GM23248 (cell line): ENCODE results near the gene FAM118B. TPM values are rescaled to one million over a fixed set of nuclear protein-coding genes. Genes with fewer than 3 reads are reported as not detected.

Experiments used
- DNase-seq: peaks from one replicate; pipeline ENCODE4 v3.0.0-alpha.2; 2015
- H2AFZ ChIP-seq: fragments of 200-600 bp; sonication (generic); 2 replicates; pipeline ENCODE4 v1.6.1; 2016; ENCODE audit warnings: antibody characterized with exemption
- H3F3A ChIP-seq: fragments of 200-600 bp; sonication (generic); 2 replicates; pipeline ENCODE4 v1.6.1; 2016; ENCODE audit warnings: mild to moderate bottlenecking, antibody characterized with exemption, mixed run types; ENCODE audit not compliant: insufficient read depth
- H3K27ac ChIP-seq: fragments of 200-600 bp; sonication (generic); 2 replicates; pipeline ENCODE4 v1.5.1; 2016; ENCODE audit warnings: mild to moderate bottlenecking
- H3K27me3 ChIP-seq: fragments of 200-600 bp; sonication (generic); replicated peaks from 2 replicates; pipeline ENCODE4 v1.6.1; 2016; ENCODE audit warnings: mild to moderate bottlenecking; ENCODE audit not compliant: insufficient read depth
- H3K36me3 ChIP-seq: fragments of 200-600 bp; sonication (generic); 2 replicates; pipeline ENCODE4 v1.6.1; 2016; ENCODE audit warnings: low read depth, mild to moderate bottlenecking
- H3K4me1 ChIP-seq: fragments of 200-600 bp; sonication (generic); 2 replicates; pipeline ENCODE4 v1.6.1; 2016; ENCODE audit warnings: mild to moderate bottlenecking; ENCODE audit not compliant: insufficient read depth
- H3K4me2 ChIP-seq: fragments of 200-600 bp; sonication (generic); one replicate; pipeline ENCODE4 v1.6.1; 2016; ENCODE audit warnings: mild to moderate bottlenecking; ENCODE audit not compliant: unreplicated experiment
- H3K4me3 ChIP-seq: fragments of 200-600 bp; sonication (generic); 2 replicates; pipeline ENCODE4 v1.5.1; 2016; ENCODE audit warnings: mild to moderate bottlenecking
- H3K79me2 ChIP-seq: fragments of 200-600 bp; sonication (generic); 2 replicates; pipeline ENCODE4 v1.6.1; 2016; ENCODE audit warnings: mild to moderate bottlenecking; ENCODE audit not compliant: insufficient read depth
- H3K9ac ChIP-seq: fragments of 200-600 bp; sonication (generic); 2 replicates; pipeline ENCODE4 v1.6.1; 2016; ENCODE audit warnings: mild to moderate bottlenecking
- H3K9me2 ChIP-seq: fragments of 200-600 bp; sonication (generic); 2 replicates; pipeline ENCODE4 v1.6.1; 2016; ENCODE audit warnings: mixed run types, mild to moderate bottlenecking, moderate library complexity; ENCODE audit not compliant: insufficient read depth
- H3K9me3 ChIP-seq: fragments of 200-600 bp; sonication (generic); one replicate; pipeline ENCODE4 v1.6.1; 2017; ENCODE audit warnings: low read depth
- H4K20me1 ChIP-seq: fragments of 200-600 bp; sonication (generic); 2 replicates; pipeline ENCODE4 v1.6.0; 2016; ENCODE audit not compliant: insufficient read depth
- EZH2 ChIP-seq: fragments of 200-600 bp; sonication (generic); IDR thresholded peaks from 2 replicates; pipeline ENCODE4 v1.6.1; 2018; ENCODE audit warnings: antibody characterized with exemption, mild to moderate bottlenecking; ENCODE audit not compliant: insufficient read depth, poor library complexity, severe bottlenecking
- EZH2phosphoT487 ChIP-seq: fragments of 200-600 bp; sonication (generic); IDR thresholded peaks from 2 replicates; pipeline ENCODE4 v1.6.1; 2018; ENCODE audit warnings: antibody characterized with exemption, moderate library complexity, mild to moderate bottlenecking, low read depth; ENCODE audit not compliant: insufficient read depth
- WGBS, 2 experiments: methylation state at CpG; one replicate each; pipeline ENCODE4 v1.1.6; 2015 to 2017; ENCODE audit warnings: low lambda C conversion rate in 2 of 2, low coverage in 1 of 2; ENCODE audit errors: missing lambda C conversion rate in 2 of 2; 5-methylcytosine and 5-hydroxymethylcytosine counted together
- in situ Hi-C: fragments of 300-500 bp; cut with MboI; formaldehyde crosslinking; loops from 2 replicates; pipeline ENCODE4 v1.15.0; 2020
- polyA plus RNA-seq: library from polyadenylated mRNA; unstranded; fragments of >200 nt; fragmentation: Nextera tagmentation; extraction: Ambion mirVana; gene quantifications from 2 replicates; pipeline ENCODE4 v1.2.1, GENCODE V29; 2016
- total RNA-seq: library from RNA; depleted of rRNA; stranded (reverse); fragments of >200 nt; shearing (Covaris generic); gene quantifications from 2 replicates; pipeline ENCODE4 v1.2.3, GENCODE V29; 2014

Gene FAM118B
- total and polyA plus RNA-seq, 2 experiments from 2014 or later, result 23.1 to 30.5 TPM

DNA sequence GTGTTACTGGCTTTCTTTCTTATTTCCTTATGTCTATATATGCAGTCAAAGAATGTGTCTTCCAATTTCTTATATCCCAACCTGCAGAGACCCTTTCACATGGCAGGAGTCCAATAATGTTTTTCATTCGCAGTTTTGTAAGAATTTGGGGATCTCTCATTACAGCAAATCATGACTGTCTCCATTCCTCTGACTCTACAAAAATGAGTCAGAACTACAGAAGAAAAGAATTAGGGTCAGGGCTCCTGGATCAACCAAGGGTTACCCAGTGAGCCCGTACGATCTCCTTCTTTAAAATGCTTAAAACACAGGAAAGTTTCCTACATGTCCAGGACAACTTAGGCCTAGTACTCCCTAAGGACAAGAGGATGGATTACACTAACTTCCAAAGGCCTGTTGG lies 42.3 kb upstream of the FAM118B start:
- Histone ChIP-seq H3K9me3 (no peaks in the 10 kb centered on the region), H3K4me1 (peaks cover 18% of the 10 kb centered on the region), H3K79me2 (no peaks in the 10 kb centered on the region), H3K4me3 (no peak overlapping the region), H3F3A (peaks cover 12% of the 10 kb centered on the region), H3K9me2 (no peaks in the 10 kb centered on the region), H4K20me1 (no peaks in the 10 kb centered on the region), H3K36me3 (no peaks in the 10 kb centered on the region), H3K27me3 (no peaks in the 10 kb centered on the region), H3K9ac (no peak overlapping the region), H2AFZ (no peak overlapping the region), H3K4me2 (no peak overlapping the region), H3K27ac (no peak overlapping the region)
- in situ Hi-C loops, result no loop called here
- TF ChIP-seq EZH2, result no peak
- no peak for TF ChIP-seq EZH2phosphoT487
- peak; percentile 61 for DNase-seq
- WGBS, 2 experiments, result 26 to 35% methylated on average over 3 of the region's 3 CpGs

DNA sequence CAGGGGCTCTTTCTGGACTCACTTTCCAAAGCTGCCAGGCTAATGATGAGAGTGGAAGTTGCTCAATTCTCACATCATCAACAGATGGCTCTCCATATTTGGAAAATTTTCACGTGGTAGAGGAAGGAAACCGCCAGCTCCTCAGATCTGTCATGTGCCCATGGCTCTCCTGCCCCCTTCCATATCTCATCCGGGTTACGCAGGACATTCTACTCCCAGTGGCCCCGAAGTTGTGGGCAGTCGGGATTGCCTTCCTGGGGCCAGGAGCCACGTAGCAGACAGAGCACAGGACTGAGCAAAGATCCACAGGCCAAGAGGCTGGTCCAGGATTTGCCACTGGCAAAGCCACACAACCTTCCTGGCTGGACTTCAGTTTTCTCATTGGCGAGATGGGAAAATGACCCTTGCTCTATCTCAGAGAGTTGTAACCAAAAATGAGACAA lies 39.0 kb upstream of the FAM118B start:
- H3K27me3 ChIP-seq, result no peaks in the 10 kb centered on the region
- in situ Hi-C loops, result no loop called here

DNA sequence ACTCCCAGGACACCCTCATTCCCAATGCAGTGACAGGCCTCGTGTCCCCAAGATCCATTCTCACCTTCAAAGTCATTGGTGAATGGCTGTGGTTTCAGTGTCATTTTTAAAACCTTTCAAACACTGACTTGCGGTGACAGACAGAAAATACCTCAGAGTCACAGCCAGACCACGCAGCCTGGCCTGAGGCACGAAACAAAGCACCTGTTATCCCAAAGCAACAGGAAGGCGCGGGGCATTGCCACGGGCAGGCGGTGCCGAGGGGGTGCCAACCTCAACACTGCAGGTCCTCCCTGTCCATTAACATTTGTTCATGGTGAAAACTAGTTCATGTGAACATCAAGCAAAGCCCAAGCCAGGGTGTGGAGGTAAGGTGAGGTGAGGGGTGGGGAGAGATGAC lies 38.3 kb upstream of the FAM118B start:
- Histone ChIP-seq H3K27ac (no peak overlapping the region), H2AFZ (no peak overlapping the region)

More for the DNA sequence above, 39.0 kb upstream of the FAM118B start:
- Histone ChIP-seq H3K9ac (no peak overlapping the region), H3K9me3 (no peaks in the 10 kb centered on the region), H3K9me2 (no peaks in the 10 kb centered on the region), H3K4me1 (peaks cover 23% of the 10 kb centered on the region), H3K4me3 (no peak overlapping the region), H4K20me1 (no peaks in the 10 kb centered on the region), H3K27ac (peak overlapping the region; percentile 38), H3K79me2 (no peaks in the 10 kb centered on the region), H3K36me3 (no peaks in the 10 kb centered on the region), H3K4me2 (peak overlapping the region; percentile 5), H2AFZ (peak overlapping the region; percentile 76), H3F3A (peaks cover 12% of the 10 kb centered on the region)
- peak; percentile 85 for DNase-seq
- TF ChIP-seq EZH2 (no peak), EZH2phosphoT487 (no peak)
- 11 to 23% methylated on average over 8 of the region's 8 CpGs for WGBS, 2 experiments

DNA sequence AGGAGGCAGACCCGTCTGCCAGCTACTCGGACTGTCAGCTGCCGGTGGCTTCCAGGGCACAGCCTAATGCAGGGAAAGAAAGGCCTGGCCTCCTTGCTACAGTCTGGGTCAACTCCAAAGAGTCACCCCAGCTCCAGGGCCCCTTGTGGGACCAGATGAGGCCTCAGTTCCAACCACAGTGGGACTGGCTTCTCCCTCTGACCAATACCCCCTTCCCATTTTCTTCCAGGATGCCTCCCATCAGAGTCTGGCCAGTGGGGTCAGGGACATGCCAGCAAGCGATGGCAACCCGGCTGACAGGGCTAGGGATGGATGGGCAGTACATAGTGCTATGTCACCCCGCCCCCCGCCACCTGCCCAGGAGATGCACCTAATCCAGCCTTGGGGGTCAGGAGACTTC lies 36.8 kb upstream of the FAM118B start:
- no peaks in the 10 kb centered on the region for H3K9me3 ChIP-seq
- TF ChIP-seq EZH2phosphoT487 (no peak), EZH2 (no peak)
- WGBS, 2 experiments, result 89% methylated on average over 7 of the region's 7 CpGs
- H3K27me3 ChIP-seq, result no peaks in the 10 kb centered on the region
- peaks cover 14% of the 10 kb centered on the region; the same call in 1 of the 2 replicates for H3K4me1 ChIP-seq
- H3K9me2 ChIP-seq, result no peaks in the 10 kb centered on the region
- H2AFZ ChIP-seq, result no peak overlapping the region
- H3K36me3 ChIP-seq, result no peaks in the 10 kb centered on the region
- H4K20me1 ChIP-seq, result no peaks in the 10 kb centered on the region
- H3K9ac ChIP-seq, result no peak overlapping the region
- no peak overlapping the region for H3K27ac ChIP-seq
- in situ Hi-C loops, result no loop called here
- no peak for DNase-seq
- H3K4me3 ChIP-seq, result no peak overlapping the region
- peaks cover 4% of the 10 kb centered on the region; the same call in 1 of the 2 replicates for H3F3A ChIP-seq
- H3K79me2 ChIP-seq, result no peaks in the 10 kb centered on the region
- H3K4me2 ChIP-seq, result no peak overlapping the region

More for the DNA sequence above, 38.3 kb upstream of the FAM118B start:
- H3K79me2 ChIP-seq, result no peaks in the 10 kb centered on the region
- TF ChIP-seq EZH2phosphoT487 (no peak), EZH2 (no peak)
- no peaks in the 10 kb centered on the region for H3K9me3 ChIP-seq
- H3K9me2 ChIP-seq, result no peaks in the 10 kb centered on the region
- H3K36me3 ChIP-seq, result no peaks in the 10 kb centered on the region
- in situ Hi-C loops, result no loop called here
- 92 to 95% methylated on average over 9 of the region's 9 CpGs for WGBS, 2 experiments
- H3K27me3 ChIP-seq, result no peaks in the 10 kb centered on the region
- H3K4me2 ChIP-seq, result no peak overlapping the region
- H3K9ac ChIP-seq, result no peak overlapping the region
- H3K4me3 ChIP-seq, result no peak overlapping the region
- no peak for DNase-seq
- H3F3A ChIP-seq, result peaks cover 12% of the 10 kb centered on the region
- H3K4me1 ChIP-seq, result peaks cover 23% of the 10 kb centered on the region
- H4K20me1 ChIP-seq, result no peaks in the 10 kb centered on the region

- WGBS, 2 experiments, result 12 to 15% methylated on average over 15 of the region's 15 CpGs
- Histone ChIP-seq H3F3A (peaks cover 4% of the 10 kb centered on the region; the same call in 1 of the 2 replicates), H3K27me3 (no peaks in the 10 kb centered on the region), H3K9ac (no peak overlapping the region), H4K20me1 (no peaks in the 10 kb centered on the region), H3K4me1 (peaks cover 14% of the 10 kb centered on the region; the same call in 1 of the 2 replicates), H3K4me2 (no peak overlapping the region), H3K9me2 (no peaks in the 10 kb centered on the region), H3K9me3 (no peaks in the 10 kb centered on the region), H3K27ac (no peak overlapping the region), H2AFZ (peak overlapping the region; percentile 56), H3K36me3 (no peaks in the 10 kb centered on the region), H3K79me2 (no peaks in the 10 kb centered on the region), H3K4me3 (no peak overlapping the region)
- DNase-seq, result peak; percentile 42
- TF ChIP-seq EZH2phosphoT487, result no peak
- TF ChIP-seq EZH2, result no peak
- in situ Hi-C loops, result no loop called here
Observed at GRCh38 chr11:126175393-126175792, 36.2 kb upstream of the FAM118B start.
